ENCODE data around the gene EHHADH.

DNA sequence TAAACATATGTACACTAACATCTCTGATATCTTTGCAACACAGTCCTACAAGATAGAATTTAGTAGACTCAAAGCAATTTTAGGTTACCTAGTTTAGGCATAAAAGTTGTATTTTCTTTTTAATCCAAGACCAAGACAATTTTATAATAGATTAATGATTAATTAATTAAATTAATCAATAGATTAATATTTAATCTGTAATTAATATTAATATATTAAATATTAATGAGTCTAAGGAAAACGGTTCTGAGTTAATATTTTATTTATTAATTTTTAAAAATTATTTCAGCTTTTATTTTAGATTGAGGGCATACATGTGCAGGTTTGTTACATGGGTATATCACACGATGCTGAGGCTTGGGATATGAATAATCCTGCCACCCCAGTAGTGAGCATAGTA, 49.0 kb downstream of the EHHADH start:
- TF ChIP-seq, protein P1, sequence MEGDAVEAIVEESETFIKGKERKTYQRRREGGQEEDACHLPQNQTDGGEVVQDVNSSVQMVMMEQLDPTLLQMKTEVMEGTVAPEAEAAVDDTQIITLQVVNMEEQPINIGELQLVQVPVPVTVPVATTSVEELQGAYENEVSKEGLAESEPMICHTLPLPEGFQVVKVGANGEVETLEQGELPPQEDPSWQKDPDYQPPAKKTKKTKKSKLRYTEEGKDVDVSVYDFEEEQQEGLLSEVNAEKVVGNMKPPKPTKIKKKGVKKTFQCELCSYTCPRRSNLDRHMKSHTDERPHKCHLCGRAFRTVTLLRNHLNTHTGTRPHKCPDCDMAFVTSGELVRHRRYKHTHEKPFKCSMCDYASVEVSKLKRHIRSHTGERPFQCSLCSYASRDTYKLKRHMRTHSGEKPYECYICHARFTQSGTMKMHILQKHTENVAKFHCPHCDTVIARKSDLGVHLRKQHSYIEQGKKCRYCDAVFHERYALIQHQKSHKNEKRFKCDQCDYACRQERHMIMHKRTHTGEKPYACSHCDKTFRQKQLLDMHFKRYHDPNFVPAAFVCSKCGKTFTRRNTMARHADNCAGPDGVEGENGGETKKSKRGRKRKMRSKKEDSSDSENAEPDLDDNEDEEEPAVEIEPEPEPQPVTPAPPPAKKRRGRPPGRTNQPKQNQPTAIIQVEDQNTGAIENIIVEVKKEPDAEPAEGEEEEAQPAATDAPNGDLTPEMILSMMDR (IDR thresholded peaks at IDR 0.05): no peak
- TF ChIP-seq POLR2A (IDR thresholded peaks at IDR 0.05): no peak

All from heart left ventricle (tissue), 13 donors.